ENCODE data around the gene AUTS2. TPM values are rescaled to one million over a fixed set of nuclear protein-coding genes. Genes with fewer than 3 reads are reported as not detected.

AUTS2 gene
- 119 TPM for total RNA-seq

GRCh38 chr7:69598081-69598486 is at the start of gene AUTS2:
Gene AUTS2 (plus strand): TSS chr7:69598475. CDS start chr7:69599654, 1,179 bp downstream.
- peak; percentile 78 for DNase-seq (ENCODE audit: low spot score)

- DNase-seq (ENCODE audit: low spot score): no peak
Observed at GRCh38 chr7:69550991-69551390, 47.3 kb upstream of the AUTS2 start.

- no peak for DNase-seq (ENCODE audit: low spot score)
Observed at GRCh38 chr7:69553190-69553589, 45.1 kb upstream of the AUTS2 start.

DNA sequence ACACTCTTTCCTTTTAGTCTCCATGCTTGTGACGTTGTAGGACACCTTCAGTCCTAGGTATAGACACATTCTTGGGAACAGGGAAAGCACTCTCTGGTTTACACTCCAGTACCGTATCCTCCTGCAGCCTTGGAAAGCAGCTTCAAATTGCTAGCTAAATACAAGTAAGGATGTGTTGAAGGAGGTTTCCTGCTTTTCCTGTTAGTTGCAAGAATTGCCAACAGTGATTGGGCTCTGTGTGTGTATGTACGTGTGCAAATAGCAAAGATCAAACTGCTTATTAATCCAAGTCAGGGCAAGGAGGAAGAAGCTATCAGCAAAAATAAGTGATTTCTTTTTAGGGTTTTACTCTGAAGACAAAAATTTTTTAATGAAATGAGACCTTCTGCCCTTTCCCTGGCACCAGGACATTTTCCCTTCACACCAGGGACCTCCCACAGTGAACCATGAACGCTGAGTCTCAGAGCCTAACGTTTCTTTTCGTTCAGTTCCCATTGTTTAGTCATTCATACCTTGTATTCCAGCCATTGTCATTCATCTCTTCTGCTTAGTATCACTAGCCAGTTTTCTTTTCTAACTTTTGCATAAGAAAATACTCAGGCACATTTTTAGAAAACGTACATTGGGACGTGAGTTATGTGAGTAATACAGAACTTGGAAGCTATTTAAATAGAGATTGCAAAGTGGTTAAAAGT is 36.9 kb upstream of the AUTS2 start:
- no peak for DNase-seq (ENCODE audit: low spot score)

- DNase-seq (ENCODE audit: low spot score): peak; percentile 43
Observed at GRCh38 chr7:69564454-69565417, 33.5 kb upstream of the AUTS2 start.

GRCh38 chr7:69567800-69568199 is 30.5 kb upstream of the AUTS2 start:
- DNase-seq (ENCODE audit: low spot score): no peak

DNA sequence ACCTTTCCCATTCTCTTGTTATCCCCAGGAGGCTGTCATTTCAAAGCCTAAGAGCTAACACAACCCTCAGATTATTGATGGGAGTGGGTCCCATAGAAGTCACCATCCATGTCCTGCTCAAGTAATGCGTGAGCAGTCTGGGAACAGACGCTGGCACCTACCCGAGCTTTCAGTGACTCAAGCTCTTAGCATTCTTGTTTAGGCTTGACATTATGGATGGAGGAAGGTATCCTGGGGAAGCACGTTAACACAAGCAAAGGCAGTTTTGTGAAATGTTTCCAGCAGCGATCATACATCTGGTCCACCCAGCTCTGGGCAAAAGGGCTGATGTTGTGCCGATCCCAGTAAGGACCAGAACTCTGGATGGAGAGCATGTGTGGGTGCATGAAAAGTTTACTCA is 30.0 kb upstream of the AUTS2 start:
- DNase-seq (ENCODE audit: low spot score): no peak

- DNase-seq (ENCODE audit: low spot score): no peak
Observed at GRCh38 chr7:69575651-69576050, 22.6 kb upstream of the AUTS2 start.

DNA sequence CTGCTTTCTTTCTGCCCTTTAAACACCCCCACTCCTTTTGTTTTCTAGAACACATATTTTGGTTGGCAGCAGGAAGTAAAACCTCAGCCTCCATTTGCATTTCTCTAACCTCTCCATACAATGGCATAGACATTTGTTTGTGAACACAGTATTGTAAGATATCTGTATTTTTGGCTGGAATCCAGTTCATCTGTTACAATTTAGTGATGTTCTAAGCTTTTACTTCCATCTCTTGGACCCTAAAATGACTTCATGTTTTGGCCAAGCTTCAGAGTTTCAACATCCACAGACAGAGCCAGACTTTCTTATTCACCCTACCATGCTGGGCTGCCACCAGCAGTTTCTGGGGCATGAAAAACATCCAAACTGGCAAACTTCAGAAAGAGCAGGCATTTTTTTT is 21.1 kb upstream of the AUTS2 start:
- no peak for DNase-seq (ENCODE audit: low spot score)

GRCh38 chr7:69585169-69585568 is 13.1 kb upstream of the AUTS2 start:
- no peak for DNase-seq (ENCODE audit: low spot score)

- DNase-seq (ENCODE audit: low spot score): no peak
Observed at GRCh38 chr7:69586321-69586720, 12.0 kb upstream of the AUTS2 start.

- no peak for DNase-seq (ENCODE audit: low spot score)
Observed at GRCh38 chr7:69588773-69589172, 9.5 kb upstream of the AUTS2 start.

DNA sequence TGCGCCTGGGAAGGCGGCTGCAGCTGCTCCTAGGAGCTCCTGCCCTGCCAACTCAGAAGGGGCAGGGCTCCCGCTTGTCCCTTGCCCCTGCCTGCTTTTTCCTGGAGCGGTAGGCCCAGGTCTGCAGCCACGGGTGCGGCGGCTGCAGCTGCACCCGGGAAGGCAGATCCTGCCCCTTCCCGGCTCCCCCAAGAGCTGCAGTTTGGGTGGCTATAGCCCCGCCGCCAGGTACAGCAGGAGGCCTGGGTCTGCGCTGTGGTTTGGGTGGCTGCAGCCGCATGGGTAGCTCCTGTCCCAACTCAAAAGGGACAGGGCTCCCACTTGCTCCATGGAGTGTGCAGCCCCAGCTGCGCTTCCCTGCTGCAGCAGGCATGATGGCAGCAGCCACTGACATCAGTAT is 6.5 kb upstream of the AUTS2 start:
- DNase-seq (ENCODE audit: low spot score): no peak

DNA sequence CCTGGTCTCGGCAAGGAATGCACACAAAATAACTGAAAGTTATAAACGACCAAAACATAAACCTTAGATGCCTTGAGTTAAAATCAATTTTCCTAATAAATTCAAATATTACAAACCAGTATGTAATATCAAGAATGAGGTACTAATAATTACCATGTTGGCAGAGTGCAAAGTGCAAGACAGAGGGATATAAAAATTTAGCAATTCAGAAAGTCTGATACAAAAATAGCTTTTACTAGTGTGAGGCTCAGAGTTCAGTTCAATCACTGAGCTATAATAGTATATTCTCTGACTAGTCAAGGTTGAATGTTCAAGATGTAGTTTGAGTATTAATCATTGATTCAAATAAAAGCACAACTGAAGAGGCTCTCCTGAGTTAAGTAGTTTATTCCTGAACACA is 4.8 kb upstream of the AUTS2 start:
- no peak for DNase-seq (ENCODE audit: low spot score)

- DNase-seq (ENCODE audit: low spot score): no peak
Observed at GRCh38 chr7:69595415-69595814, 2.9 kb upstream of the AUTS2 start.

DNA sequence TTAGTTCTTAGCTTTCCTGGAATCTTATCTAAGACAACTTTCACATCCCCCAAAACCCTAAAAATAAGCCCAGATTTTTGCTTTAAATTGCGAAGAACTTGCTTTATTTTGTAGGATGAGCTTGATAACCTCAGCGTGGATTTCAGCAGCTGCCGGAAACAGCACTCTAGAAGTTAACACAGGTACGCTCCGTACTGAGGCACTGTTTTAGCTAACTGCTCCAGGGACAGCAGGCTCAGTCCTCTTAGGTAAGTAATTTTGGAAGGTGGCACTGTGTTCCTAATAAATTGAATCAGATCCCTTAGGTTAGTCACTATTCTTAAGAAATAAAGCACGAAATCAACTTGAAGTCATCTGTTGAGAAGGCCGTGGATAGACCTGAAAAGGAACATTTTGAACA is 2.2 kb upstream of the AUTS2 start:
- DNase-seq (ENCODE audit: low spot score): no peak

DNA sequence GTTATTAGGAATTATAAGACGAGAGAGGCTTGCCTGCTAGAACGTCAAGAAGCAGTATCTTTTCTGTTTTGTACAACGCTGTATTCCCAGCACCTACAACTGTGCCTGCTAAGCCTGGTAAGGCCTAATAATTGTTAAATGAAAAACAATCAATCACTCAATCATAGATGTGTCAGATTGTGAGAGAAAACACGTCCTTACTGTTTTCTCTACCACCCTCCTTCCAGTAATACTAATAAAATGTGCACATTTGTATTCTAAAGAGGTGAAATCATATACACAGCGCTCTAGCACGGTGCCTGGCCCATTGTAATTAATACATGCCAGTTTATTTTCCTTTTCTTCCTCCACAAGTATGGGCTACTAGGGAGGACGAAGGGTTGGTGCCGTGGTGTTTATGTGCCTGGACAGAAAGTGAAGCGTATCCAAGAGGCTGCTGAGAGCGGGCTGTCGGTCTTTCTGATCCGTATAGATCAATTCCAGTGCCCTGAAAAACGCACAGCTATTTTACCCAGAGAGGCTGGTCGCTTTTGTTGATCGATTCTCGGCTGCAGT is 1.5 kb upstream of the AUTS2 start:
- no peak for DNase-seq (ENCODE audit: low spot score)

DNA sequence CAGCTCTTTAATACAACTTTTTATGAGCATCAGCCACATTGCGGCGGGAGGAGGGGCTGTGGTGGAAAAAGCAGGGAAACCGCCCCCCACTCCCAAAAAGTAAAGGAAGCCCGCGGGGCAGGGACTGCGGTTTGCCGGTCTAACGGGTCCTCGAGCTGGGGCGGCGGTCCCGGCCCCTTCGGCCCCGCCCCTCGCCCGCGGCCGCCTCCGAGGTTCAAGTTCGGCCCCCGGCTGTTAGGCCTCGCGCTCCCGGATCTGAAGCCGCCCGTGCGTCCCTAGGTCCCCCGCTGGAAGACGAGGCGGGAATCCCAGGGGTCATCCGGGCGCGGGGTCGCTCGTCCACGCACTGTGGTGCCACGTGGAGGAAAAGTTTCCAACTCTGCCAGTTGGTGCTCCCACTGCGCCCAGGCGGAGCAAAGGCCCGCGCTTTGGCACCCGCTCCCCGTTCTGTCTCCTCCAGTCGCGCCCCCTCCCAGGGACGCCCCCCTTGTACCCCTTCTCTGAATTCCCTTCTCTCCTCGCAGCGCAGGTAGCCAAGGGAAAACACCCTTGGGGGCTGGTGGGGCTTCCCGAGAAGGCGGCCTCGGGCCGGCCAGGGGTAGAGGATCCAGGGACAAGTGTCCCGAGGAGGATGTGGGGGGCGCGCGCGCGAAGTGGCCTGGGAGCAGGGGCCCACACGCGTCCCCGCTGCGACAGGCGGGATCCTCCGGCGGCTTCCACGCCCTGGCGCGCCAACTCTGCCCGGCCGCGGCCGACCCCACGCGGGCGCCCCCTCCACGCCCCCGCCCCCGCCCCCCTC is 798 bp upstream of the AUTS2 start:
- DNase-seq (ENCODE audit: low spot score): peak; percentile 60

GRCh38 chr7:69598487-69599285 is 411 bp downstream of the AUTS2 start:
- DNase-seq (ENCODE audit: low spot score): peak; percentile 52

- DNase-seq (ENCODE audit: low spot score): no peak
Observed at GRCh38 chr7:69599286-69599954, 1.1 kb downstream of the AUTS2 start.
